ENCODE results near the gene SCN2B. TPM values are rescaled to one million over a fixed set of nuclear protein-coding genes. Genes with fewer than 3 reads are reported as not detected.

SCN2B gene
- polyA plus RNA-seq, 1 donor from 2014 or later: 1.1 TPM

DNA sequence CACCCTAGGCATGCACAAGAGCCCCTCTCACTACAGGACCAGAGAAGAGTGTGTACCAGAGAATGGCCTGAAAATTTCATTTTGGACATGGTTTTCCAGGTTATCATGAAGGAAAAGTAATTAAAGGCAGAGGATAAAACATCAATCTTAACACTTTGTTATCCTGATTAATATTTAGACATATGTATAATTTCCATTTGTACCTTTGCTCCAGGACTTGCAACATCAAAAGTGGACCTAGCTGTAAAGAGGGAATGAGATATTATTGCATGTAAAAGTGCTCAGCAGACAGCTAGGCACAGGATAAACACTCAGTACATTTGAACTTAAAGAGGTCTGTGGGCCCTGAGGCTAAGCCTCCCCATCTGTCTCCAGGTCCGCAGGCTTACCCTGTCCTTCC, 21.8 kb downstream of the SCN2B start:
- Histone ChIP-seq H3K9me3 (ENCODE audit: low read length) (no peaks in the 10 kb centered on the region), H3K4me2 (ENCODE audit: low read length) (no peak overlapping the region), H2AFZ (ENCODE audit: low read depth, low read length) (no peak overlapping the region), H3F3A (ENCODE audit: insufficient read depth, low read length, poor library complexity, severe bottlenecking) (no peaks in the 10 kb centered on the region), H3K9me2 (ENCODE audit: insufficient read depth, low read length) (no peaks in the 10 kb centered on the region), H3K4me3 (ENCODE audit: low read length) (no peak overlapping the region), H3K9ac (ENCODE audit: low read length) (no peak overlapping the region), H3K36me3 (ENCODE audit: insufficient read depth, low read length) (no peaks in the 10 kb centered on the region), H3K27ac (ENCODE audit: low read length) (no peak overlapping the region), H3K27me3 (ENCODE audit: insufficient read depth, low read depth, low read length) (peaks cover 87% of the 10 kb centered on the region), H4K20me1 (ENCODE audit: insufficient read depth) (no peaks in the 10 kb centered on the region), H3K79me2 (replicated peaks; ENCODE audit: insufficient read depth, low read length) (no peaks in the 10 kb centered on the region)
- no peak for TF ChIP-seq EZH2 (IDR thresholded peaks at IDR 0.05; ENCODE audit: borderline replicate concordance, insufficient read depth, low read length, poor library complexity, severe bottlenecking)
- TF ChIP-seq, protein P1, sequence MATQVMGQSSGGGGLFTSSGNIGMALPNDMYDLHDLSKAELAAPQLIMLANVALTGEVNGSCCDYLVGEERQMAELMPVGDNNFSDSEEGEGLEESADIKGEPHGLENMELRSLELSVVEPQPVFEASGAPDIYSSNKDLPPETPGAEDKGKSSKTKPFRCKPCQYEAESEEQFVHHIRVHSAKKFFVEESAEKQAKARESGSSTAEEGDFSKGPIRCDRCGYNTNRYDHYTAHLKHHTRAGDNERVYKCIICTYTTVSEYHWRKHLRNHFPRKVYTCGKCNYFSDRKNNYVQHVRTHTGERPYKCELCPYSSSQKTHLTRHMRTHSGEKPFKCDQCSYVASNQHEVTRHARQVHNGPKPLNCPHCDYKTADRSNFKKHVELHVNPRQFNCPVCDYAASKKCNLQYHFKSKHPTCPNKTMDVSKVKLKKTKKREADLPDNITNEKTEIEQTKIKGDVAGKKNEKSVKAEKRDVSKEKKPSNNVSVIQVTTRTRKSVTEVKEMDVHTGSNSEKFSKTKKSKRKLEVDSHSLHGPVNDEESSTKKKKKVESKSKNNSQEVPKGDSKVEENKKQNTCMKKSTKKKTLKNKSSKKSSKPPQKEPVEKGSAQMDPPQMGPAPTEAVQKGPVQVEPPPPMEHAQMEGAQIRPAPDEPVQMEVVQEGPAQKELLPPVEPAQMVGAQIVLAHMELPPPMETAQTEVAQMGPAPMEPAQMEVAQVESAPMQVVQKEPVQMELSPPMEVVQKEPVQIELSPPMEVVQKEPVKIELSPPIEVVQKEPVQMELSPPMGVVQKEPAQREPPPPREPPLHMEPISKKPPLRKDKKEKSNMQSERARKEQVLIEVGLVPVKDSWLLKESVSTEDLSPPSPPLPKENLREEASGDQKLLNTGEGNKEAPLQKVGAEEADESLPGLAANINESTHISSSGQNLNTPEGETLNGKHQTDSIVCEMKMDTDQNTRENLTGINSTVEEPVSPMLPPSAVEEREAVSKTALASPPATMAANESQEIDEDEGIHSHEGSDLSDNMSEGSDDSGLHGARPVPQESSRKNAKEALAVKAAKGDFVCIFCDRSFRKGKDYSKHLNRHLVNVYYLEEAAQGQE (IDR thresholded peaks at IDR 0.05; ENCODE audit: borderline replicate concordance): no peak
- TF ChIP-seq, protein P2, sequence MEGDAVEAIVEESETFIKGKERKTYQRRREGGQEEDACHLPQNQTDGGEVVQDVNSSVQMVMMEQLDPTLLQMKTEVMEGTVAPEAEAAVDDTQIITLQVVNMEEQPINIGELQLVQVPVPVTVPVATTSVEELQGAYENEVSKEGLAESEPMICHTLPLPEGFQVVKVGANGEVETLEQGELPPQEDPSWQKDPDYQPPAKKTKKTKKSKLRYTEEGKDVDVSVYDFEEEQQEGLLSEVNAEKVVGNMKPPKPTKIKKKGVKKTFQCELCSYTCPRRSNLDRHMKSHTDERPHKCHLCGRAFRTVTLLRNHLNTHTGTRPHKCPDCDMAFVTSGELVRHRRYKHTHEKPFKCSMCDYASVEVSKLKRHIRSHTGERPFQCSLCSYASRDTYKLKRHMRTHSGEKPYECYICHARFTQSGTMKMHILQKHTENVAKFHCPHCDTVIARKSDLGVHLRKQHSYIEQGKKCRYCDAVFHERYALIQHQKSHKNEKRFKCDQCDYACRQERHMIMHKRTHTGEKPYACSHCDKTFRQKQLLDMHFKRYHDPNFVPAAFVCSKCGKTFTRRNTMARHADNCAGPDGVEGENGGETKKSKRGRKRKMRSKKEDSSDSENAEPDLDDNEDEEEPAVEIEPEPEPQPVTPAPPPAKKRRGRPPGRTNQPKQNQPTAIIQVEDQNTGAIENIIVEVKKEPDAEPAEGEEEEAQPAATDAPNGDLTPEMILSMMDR (IDR thresholded peaks at IDR 0.05; ENCODE audit: poor library complexity, severe bottlenecking): no peak
- TF ChIP-seq RAD21 (conservative IDR thresholded peaks at IDR 0.05): no peak
- no peak for TF ChIP-seq SMC3 (conservative IDR thresholded peaks at IDR 0.05; ENCODE audit: poor library complexity)
- no peak for TF ChIP-seq MXI1 (conservative IDR thresholded peaks at IDR 0.05; ENCODE audit: poor library complexity, severe bottlenecking)
- no peak for TF ChIP-seq TAF1 (IDR thresholded peaks at IDR 0.05; ENCODE audit: low read depth)
- no peak for TF ChIP-seq POLR2AphosphoS5 (IDR thresholded peaks at IDR 0.05)
- no peak for TF ChIP-seq EP300 (conservative IDR thresholded peaks at IDR 0.05; ENCODE audit: poor library complexity, severe bottlenecking)

DNA sequence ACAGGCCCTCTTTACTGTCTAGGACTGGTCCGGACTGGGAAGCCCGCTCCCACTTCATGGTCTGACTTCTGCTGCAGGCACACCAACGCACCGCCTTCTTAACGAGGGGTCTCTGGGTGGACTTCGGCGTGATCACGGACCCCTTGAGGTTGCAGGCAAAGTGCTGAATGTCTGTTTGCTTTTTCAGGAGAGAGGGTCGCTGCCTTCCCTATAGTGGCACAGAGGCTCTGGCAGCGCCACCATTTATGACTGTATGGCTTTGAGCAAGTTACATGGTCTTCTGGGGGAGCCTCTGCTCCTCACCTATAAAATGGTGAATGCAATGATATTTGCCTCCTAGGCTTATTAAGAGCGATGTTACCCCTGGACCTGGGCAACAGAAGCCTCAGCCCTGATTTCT, 22.5 kb downstream of the SCN2B start:
- Histone ChIP-seq H4K20me1 (ENCODE audit: insufficient read depth) (no peaks in the 10 kb centered on the region), H2AFZ (ENCODE audit: low read depth, low read length) (no peak overlapping the region), H3K9me2 (ENCODE audit: insufficient read depth, low read length) (no peaks in the 10 kb centered on the region), H3K36me3 (ENCODE audit: insufficient read depth, low read length) (no peaks in the 10 kb centered on the region), H3K27me3 (ENCODE audit: insufficient read depth, low read depth, low read length) (peaks cover 92% of the 10 kb centered on the region), H3K4me2 (ENCODE audit: low read length) (no peak overlapping the region), H3F3A (ENCODE audit: insufficient read depth, low read length, poor library complexity, severe bottlenecking) (no peaks in the 10 kb centered on the region), H3K79me2 (replicated peaks; ENCODE audit: insufficient read depth, low read length) (no peaks in the 10 kb centered on the region), H3K27ac (ENCODE audit: low read length) (no peak overlapping the region), H3K9ac (ENCODE audit: low read length) (no peak overlapping the region), H3K4me3 (ENCODE audit: low read length) (no peak overlapping the region), H3K9me3 (ENCODE audit: low read length) (no peaks in the 10 kb centered on the region)
- TF ChIP-seq POLR2AphosphoS5 (IDR thresholded peaks at IDR 0.05) (no peak), TAF1 (IDR thresholded peaks at IDR 0.05; ENCODE audit: low read depth) (no peak), SMC3 (conservative IDR thresholded peaks at IDR 0.05; ENCODE audit: poor library complexity) (no peak), EP300 (conservative IDR thresholded peaks at IDR 0.05; ENCODE audit: poor library complexity, severe bottlenecking) (no peak), RAD21 (conservative IDR thresholded peaks at IDR 0.05) (no peak), EZH2 (IDR thresholded peaks at IDR 0.05; ENCODE audit: borderline replicate concordance, insufficient read depth, low read length, poor library complexity, severe bottlenecking) (no peak), MXI1 (conservative IDR thresholded peaks at IDR 0.05; ENCODE audit: poor library complexity, severe bottlenecking) (no peak)
- TF ChIP-seq, protein P1 (IDR thresholded peaks at IDR 0.05; ENCODE audit: borderline replicate concordance): no peak
- TF ChIP-seq, protein P2 (IDR thresholded peaks at IDR 0.05; ENCODE audit: poor library complexity, severe bottlenecking): no peak

Data from neural cell (in vitro differentiated cells).